K562 (cell line): Measurements from ENCODE around the gene SCTR. TPM values are rescaled to one million over a fixed set of nuclear protein-coding genes. Genes with fewer than 3 reads are reported as not detected.

ENCODE experiments used
- ATF7 ChIP-seq: fragments of 450-650 bp; IDR thresholded peaks from 2 replicates; pipeline ENCODE4 v1.7.1; 2014; ENCODE audit warnings: mild to moderate bottlenecking, moderate library complexity
- EWSR1 ChIP-seq: fragments of 450-650 bp; IDR thresholded peaks from 2 replicates; pipeline ENCODE4 v1.6.1; 2018; ENCODE audit warnings: borderline replicate concordance, mild to moderate bottlenecking, low read depth, moderate library complexity; ENCODE audit not compliant: partially characterized antibody
- HDAC3 ChIP-seq: fragments of 450-650 bp; IDR thresholded peaks from 2 replicates; pipeline ENCODE4 v1.6.1; 2018; ENCODE audit warnings: borderline replicate concordance, mild to moderate bottlenecking, moderate library complexity; ENCODE audit not compliant: partially characterized antibody
- SAFB2 ChIP-seq: fragments of 200-400 bp; formaldehyde crosslinking; IDR thresholded peaks from 2 replicates; pipeline ENCODE4 v1.6.1; 2018; ENCODE audit warnings: borderline replicate concordance, low read length, low read depth, moderate library complexity; ENCODE audit not compliant: severe bottlenecking
- polyA plus RNA-seq, 8 experiments: library from polyadenylated mRNA; depleted of rRNA in 4 of 8; stranded (reverse) in 5 of 8; unstranded in 3 of 8; fragments of >200 nt; fragmentation: Nextera tagmentation in 2 of 8; fragmentation: Illumina TruSeq in 1 of 8; extraction: Ambion mirVana in 2 of 8; extraction: Trizol in 1 of 8; gene quantifications; 2 replicates each; pipeline versions ENCODE4 v1.2.1 to v1.2.3, GENCODE V29; 2011 to 2014; ENCODE audit warnings: inconsistent platforms in 1 of 8, missing spikeins in 1 of 8
- total RNA-seq, 7 experiments: library from RNA; depleted of rRNA in 6 of 7; stranded (reverse); fragments of >200 nt in 6 of 7; fragmentation: Illumina TruSeq in 2 of 7; extraction: Trizol in 2 of 7; gene quantifications; 2 replicates each; pipeline versions ENCODE4 v1.2.1 to v1.2.3, GENCODE V29; 2011 to 2021; ENCODE audit warnings: low replicate concordance in 1 of 7
- TF ChIP-seq, protein P1 (sequence below): fragments of 200-600 bp; sonication (generic); IDR thresholded peaks from one replicate; pipeline ENCODE4 v1.6.1; 2012; ENCODE audit warnings: mild to moderate bottlenecking, low read depth, low read length, inconsistent platforms
- TF ChIP-seq, protein P2 (sequence below): fragments of 250-450 bp; sonication (Bioruptor Pico); IDR thresholded peaks from 2 replicates; pipeline ENCODE4 v1.4.0; 2020; ENCODE audit warnings: mild to moderate bottlenecking

Gene SCTR
- total and polyA plus RNA-seq, 9 of the 15 experiments (the other 6 are each of a cell fraction or from before 2014, with no cell fraction given) = not detected

DNA sequence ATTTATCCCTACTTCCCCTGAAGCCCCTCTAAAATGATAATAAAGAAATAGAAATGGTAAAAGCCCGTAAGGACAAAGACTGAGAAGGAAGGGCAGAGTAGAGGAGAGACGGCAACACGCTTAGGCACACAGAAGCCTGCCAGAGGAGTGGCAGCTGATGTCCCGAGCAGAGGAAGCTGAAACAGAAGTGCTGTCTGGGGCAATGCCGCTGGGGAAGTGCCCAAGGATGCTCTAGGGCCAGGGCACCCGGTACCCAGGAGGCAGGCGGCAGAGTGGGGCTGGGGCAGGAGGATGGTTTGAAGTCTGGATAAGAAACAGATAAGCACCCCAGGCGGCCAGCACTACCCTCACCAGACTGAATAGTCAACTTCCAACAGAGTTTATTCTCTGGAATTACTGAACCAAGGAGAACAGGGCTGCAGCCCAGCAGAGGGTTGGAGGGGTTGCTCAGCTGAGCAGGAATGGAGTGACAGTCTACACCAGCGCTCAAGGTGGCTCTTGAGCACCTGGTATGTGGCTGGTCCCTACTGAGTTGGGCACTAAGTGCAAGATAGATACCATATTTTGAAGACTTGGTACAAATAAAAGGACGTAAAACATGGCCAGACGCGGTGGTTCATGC is 70.2 kb downstream of the SCTR start (continued):
- TF ChIP-seq, protein P1, sequence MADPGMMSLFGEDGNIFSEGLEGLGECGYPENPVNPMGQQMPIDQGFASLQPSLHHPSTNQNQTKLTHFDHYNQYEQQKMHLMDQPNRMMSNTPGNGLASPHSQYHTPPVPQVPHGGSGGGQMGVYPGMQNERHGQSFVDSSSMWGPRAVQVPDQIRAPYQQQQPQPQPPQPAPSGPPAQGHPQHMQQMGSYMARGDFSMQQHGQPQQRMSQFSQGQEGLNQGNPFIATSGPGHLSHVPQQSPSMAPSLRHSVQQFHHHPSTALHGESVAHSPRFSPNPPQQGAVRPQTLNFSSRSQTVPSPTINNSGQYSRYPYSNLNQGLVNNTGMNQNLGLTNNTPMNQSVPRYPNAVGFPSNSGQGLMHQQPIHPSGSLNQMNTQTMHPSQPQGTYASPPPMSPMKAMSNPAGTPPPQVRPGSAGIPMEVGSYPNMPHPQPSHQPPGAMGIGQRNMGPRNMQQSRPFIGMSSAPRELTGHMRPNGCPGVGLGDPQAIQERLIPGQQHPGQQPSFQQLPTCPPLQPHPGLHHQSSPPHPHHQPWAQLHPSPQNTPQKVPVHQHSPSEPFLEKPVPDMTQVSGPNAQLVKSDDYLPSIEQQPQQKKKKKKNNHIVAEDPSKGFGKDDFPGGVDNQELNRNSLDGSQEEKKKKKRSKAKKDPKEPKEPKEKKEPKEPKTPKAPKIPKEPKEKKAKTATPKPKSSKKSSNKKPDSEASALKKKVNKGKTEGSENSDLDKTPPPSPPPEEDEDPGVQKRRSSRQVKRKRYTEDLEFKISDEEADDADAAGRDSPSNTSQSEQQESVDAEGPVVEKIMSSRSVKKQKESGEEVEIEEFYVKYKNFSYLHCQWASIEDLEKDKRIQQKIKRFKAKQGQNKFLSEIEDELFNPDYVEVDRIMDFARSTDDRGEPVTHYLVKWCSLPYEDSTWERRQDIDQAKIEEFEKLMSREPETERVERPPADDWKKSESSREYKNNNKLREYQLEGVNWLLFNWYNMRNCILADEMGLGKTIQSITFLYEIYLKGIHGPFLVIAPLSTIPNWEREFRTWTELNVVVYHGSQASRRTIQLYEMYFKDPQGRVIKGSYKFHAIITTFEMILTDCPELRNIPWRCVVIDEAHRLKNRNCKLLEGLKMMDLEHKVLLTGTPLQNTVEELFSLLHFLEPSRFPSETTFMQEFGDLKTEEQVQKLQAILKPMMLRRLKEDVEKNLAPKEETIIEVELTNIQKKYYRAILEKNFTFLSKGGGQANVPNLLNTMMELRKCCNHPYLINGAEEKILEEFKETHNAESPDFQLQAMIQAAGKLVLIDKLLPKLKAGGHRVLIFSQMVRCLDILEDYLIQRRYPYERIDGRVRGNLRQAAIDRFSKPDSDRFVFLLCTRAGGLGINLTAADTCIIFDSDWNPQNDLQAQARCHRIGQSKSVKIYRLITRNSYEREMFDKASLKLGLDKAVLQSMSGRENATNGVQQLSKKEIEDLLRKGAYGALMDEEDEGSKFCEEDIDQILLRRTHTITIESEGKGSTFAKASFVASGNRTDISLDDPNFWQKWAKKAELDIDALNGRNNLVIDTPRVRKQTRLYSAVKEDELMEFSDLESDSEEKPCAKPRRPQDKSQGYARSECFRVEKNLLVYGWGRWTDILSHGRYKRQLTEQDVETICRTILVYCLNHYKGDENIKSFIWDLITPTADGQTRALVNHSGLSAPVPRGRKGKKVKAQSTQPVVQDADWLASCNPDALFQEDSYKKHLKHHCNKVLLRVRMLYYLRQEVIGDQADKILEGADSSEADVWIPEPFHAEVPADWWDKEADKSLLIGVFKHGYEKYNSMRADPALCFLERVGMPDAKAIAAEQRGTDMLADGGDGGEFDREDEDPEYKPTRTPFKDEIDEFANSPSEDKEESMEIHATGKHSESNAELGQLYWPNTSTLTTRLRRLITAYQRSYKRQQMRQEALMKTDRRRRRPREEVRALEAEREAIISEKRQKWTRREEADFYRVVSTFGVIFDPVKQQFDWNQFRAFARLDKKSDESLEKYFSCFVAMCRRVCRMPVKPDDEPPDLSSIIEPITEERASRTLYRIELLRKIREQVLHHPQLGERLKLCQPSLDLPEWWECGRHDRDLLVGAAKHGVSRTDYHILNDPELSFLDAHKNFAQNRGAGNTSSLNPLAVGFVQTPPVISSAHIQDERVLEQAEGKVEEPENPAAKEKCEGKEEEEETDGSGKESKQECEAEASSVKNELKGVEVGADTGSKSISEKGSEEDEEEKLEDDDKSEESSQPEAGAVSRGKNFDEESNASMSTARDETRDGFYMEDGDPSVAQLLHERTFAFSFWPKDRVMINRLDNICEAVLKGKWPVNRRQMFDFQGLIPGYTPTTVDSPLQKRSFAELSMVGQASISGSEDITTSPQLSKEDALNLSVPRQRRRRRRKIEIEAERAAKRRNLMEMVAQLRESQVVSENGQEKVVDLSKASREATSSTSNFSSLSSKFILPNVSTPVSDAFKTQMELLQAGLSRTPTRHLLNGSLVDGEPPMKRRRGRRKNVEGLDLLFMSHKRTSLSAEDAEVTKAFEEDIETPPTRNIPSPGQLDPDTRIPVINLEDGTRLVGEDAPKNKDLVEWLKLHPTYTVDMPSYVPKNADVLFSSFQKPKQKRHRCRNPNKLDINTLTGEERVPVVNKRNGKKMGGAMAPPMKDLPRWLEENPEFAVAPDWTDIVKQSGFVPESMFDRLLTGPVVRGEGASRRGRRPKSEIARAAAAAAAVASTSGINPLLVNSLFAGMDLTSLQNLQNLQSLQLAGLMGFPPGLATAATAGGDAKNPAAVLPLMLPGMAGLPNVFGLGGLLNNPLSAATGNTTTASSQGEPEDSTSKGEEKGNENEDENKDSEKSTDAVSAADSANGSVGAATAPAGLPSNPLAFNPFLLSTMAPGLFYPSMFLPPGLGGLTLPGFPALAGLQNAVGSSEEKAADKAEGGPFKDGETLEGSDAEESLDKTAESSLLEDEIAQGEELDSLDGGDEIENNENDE = no peak
- TF ChIP-seq EWSR1 (no peak), HDAC3 (no peak), ATF7 (no peak), SAFB2 (no peak)
- TF ChIP-seq, protein P2, sequence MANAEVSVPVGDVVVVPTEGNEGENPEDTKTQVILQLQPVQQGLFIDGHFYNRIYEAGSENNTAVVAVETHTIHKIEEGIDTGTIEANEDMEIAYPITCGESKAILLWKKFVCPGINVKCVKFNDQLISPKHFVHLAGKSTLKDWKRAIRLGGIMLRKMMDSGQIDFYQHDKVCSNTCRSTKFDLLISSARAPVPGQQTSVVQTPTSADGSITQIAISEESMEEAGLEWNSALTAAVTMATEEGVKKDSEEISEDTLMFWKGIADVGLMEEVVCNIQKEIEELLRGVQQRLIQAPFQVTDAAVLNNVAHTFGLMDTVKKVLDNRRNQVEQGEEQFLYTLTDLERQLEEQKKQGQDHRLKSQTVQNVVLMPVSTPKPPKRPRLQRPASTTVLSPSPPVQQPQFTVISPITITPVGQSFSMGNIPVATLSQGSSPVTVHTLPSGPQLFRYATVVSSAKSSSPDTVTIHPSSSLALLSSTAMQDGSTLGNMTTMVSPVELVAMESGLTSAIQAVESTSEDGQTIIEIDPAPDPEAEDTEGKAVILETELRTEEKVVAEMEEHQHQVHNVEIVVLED (CRISPR knock-in tag) = no peak
- TF ChIP-seq, all 486 proteins: peak for 0
